Activated gamma-delta T cell treated with anti-CD3 and anti-CD28 coated beads, Interleukin-2, amount 50 U/mL, for 16 hours (primary cell): Measurements from ENCODE around the gene CNKSR3.

Source experiments
- DNase-seq: peaks from one replicate; pipeline ENCODE4 v3.0.0-alpha.2; 2020; ENCODE audit warnings: low read depth

The CNKSR3 gene

DNA sequence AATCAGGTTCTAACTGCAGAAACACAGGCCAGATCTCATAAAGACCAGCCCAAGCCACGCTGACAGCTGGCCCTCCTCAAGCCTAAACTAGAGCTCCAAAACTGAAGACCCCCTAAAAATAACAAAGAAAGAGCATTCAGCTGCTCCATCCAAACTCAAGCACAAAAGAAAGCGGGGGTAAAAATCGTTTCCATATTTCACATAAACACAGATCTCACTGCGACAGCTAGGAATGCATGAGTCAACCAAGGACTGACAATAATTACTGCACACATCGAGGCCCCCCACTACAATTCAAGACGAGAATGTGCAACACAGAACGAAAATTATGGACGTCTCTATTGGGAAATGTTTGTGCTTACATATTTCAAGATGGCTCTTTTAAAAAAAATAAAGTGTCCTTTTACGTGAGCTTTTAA, 31.1 kb downstream of the CNKSR3 start:
- no peak for DNase-seq

- DNase-seq, result no peak
Observed at GRCh38 chr6:154478701-154479060, 31.8 kb downstream of the CNKSR3 start.

- no peak for DNase-seq
Observed at GRCh38 chr6:154478021-154478700, 32.3 kb downstream of the CNKSR3 start.

GRCh38 chr6:154476494-154476893, 34.0 kb downstream of the CNKSR3 start:
- DNase-seq, result no peak

DNA sequence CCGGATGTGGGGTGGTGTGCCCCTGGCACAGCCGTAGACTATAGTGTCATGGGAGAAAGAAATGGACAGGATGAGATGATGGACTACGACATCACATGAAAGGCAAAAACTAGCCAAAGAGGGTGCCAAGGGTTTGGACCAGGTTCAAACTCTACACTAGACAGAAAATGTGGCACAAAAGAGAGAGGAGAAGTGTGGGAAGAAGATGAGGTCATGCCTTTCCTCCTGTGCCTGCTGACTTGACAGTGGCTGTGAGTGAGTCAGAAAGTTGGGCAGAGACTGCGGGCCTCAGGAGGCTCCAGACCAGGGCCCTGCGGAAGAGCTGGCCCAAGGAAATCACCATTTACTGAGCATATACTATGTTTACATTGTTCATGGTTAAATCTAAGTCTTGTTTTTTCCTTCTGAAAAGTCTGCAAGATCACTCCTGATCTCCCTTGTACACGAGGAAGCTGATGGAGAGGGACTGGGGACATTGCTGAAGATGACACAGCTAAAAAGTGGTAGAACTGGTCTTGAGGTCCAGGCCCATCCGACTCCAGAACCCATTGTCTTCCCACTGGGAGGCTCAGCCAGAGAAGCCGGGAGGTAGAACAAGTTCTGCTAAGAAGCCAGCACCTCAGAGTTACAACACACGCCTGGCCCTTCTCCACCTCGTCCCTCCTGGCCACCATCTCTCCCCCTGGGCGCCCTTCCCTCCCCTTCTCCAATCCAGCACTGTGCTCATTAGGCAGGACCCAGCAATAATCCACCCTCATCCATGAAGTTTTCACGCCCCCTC, 35.6 kb downstream of the CNKSR3 start:
- no peak for DNase-seq

DNA sequence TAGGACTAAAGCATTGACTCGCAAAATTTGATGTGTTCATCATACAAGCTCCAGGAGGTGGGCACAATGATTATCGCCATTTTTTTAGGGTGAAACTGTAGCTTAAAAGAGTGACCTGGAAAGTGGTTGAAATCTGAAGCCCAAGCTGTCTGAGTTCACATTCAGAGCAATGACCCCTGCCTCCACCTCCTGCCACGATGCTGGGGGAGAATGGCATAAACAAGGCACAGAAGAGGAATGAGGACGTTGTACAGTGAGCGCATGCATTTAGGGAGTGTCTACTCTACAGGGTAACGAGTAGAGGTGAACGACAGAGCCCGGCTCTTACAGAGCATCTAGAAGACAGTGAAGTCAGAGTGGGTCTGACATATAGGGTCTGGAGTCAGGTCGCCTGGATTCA, 37.2 kb downstream of the CNKSR3 start:
- no peak for DNase-seq

GRCh38 chr6:154471609-154472362, 38.7 kb downstream of the CNKSR3 start:
- DNase-seq, result no peak

GRCh38 chr6:154469306-154469935, 41.1 kb downstream of the CNKSR3 start:
- DNase-seq, result no peak

GRCh38 chr6:154468760-154469159, 41.7 kb downstream of the CNKSR3 start:
- no peak for DNase-seq

DNA sequence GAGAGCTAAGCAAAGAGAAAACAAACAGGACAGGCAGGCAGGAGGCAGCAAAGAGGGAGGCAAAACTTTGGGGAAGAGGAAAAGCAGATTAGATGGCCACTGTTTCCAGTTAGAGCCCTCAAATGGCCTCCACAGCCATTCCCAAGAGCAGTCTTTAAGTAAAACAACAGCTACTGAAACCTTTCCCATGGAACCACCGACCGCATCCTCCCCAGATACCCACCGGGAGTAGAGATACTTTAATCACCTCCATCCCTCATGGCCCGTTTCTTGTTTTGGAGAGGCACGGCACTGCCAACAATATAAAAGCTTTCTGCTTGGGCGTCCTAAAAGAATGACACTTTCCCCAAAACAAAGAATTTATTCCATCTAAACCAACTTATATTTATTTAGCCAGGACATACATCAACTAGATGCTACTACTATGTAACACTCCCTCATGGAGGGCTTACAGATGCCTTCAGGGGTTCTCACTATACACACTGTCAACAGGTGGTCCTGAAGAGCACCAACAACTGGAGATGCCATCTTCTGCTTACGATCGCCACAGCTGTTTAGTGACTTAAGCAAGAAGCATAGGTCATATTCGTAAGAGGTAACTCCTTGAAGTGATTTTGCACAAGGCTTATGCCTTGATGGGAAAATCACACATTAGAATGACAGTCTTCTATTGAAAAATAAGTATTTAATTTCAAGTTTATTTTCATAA, 43.4 kb downstream of the CNKSR3 start:
- DNase-seq, result no peak

DNA sequence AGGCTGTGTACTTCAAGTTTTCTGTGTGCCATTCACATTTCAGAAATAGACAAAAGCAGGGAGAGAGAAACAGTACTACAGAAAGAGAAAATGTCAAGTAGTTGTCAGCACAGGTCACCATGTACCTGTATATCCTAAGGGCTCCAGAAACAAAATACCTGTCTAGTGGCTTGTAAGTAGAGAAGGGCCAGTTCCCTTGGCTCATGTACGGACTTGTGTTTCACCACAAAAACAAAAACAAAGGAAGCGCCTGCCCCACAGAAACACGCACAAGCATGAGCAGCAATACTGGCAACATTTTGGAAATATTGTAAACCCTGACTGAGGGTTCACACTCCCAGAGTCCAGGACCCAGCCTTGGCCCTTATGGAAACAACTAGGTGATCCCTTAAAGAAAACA, 44.3 kb downstream of the CNKSR3 start:
- no peak for DNase-seq

DNA sequence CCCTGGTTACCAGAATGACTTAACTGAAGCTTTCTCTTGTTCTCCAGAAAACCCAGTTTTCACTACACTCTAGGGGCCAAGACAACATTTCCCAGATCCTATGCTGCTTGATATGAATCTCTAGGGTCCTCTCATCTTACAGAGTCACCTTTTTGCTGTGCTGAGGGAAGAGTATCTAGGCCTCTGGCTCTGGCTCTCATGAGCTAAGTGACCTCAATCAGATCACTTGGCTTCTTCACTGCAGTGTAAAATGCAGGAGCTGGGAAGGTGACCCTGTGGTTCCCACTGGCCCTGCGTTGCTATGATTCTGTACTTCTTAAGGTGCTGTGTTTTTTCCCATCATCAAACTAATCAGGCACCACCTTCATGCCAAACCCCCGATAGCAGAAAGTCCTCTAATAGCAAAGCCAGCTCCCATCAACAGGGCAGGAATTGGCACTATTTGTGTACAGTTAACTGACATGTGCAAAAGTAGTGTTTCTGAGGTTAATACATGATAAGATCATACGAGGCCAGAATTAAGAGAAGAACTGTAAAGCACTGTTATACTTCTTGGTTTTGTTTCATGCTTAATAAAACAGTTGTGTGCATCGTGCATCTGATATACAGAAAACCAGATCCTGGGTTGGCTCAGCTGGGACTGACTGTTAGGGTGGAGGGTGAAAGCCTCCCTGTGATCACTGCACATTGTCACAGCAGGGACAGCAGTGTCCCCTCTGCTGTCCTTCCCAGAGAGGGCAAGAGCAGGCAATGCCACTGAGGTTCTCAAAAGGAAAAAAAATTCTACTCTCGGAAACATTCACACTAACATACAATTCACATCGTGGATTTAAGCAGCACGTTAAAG, 46.7 kb downstream of the CNKSR3 start:
- no peak for DNase-seq

DNA sequence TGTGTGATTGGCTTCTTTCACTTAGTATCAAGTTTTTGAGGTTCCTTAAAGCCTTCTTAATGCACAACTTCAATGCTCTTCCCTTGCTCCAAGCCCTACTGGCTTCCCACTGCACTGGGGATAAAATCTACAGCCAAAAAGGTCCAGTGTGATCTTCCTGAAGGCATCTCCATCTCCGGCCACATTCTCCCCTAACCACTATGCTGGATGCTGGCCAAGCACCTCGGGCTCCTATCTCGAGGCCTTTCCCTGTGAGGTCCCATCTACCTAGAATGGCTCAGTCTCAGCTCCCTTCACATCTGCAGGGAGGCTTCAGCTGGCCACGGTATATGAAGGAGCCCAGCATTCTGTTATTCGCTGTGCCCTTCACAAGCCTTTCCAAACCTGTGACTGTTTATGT, 48.1 kb downstream of the CNKSR3 start:
- no peak for DNase-seq

- DNase-seq, result no peak
Observed at GRCh38 chr6:154461348-154461747, 49.1 kb downstream of the CNKSR3 start.

DNA sequence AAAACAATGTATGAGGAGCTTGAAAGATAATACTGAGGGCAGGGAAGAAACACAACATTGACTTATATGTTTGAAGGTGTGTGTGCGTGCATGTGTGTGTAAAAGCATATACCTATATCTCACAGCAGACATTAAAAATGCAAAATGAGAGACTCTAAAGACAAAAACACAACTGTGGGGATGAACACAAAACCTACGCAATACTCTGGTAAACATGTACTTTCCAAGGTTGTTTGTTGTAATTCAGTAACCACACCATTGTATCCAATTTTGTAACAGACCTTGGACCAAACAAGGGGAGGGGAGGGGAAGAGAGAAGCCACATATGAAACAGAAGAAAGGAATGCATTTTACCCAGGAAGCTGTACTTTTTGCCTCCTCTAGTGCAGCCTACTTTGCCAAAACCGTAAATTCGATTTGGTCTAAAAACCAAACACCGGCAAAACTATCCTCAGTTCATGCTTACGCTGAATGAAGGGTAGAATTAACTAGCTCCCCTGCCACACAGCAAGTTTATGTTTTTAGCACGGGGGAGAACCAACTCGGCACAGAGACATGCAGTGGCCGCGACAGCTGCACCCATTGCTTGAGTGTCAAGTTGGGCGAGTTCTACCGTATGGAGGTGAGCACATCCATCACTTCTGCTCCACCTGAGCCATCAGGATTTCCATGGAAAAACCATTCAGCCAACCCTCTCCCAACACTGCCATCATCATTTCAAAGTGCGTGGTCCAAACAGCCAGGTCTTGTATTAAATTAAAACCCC, 50.0 kb downstream of the CNKSR3 start:
- DNase-seq, result no peak

- DNase-seq, result no peak
Observed at GRCh38 chr6:154459513-154459912, 51.0 kb downstream of the CNKSR3 start.

- no peak for DNase-seq
Observed at GRCh38 chr6:154458565-154459470, 51.7 kb downstream of the CNKSR3 start.

GRCh38 chr6:154457881-154458284, 52.6 kb downstream of the CNKSR3 start:
- no peak for DNase-seq

GRCh38 chr6:154457046-154457713, 53.3 kb downstream of the CNKSR3 start:
- DNase-seq, result no peak
